Activated effector memory CD4-positive, alpha-beta T cell treated with anti-CD3 and anti-CD28 coated beads, Interleukin-2, amount 50 U/mL, for 16 hours (primary cell): Measurements from ENCODE around the gene KLHDC9.

ENCODE experiments used
- DNase-seq: peaks from one replicate; pipeline ENCODE4 v3.0.0-alpha.2; 2020

The KLHDC9 gene

GRCh38 chr1:161077426-161077825, 20.7 kb upstream of the KLHDC9 start:
- no peak for DNase-seq

GRCh38 chr1:161079436-161080110, 18.6 kb upstream of the KLHDC9 start:
- DNase-seq: no peak

GRCh38 chr1:161080441-161081405, 17.4 kb upstream of the KLHDC9 start:
- no peak for DNase-seq

GRCh38 chr1:161081519-161081918, 16.6 kb upstream of the KLHDC9 start:
- no peak for DNase-seq

- DNase-seq: no peak
Observed at GRCh38 chr1:161082483-161082882, 15.7 kb upstream of the KLHDC9 start.

- DNase-seq: no peak
Observed at GRCh38 chr1:161082996-161083747, 15.0 kb upstream of the KLHDC9 start.

GRCh38 chr1:161083748-161084596, 14.2 kb upstream of the KLHDC9 start:
- no peak for DNase-seq

- DNase-seq: no peak
Observed at GRCh38 chr1:161084597-161084988, 13.6 kb upstream of the KLHDC9 start.

GRCh38 chr1:161085165-161085564, 13.0 kb upstream of the KLHDC9 start:
- DNase-seq: no peak

- no peak for DNase-seq
Observed at GRCh38 chr1:161086457-161086856, 11.7 kb upstream of the KLHDC9 start.

- DNase-seq: no peak
Observed at GRCh38 chr1:161088587-161089110, 9.5 kb upstream of the KLHDC9 start.

- no peak for DNase-seq
Observed at GRCh38 chr1:161089251-161089924, 8.8 kb upstream of the KLHDC9 start, which contains the start of gene NECTIN4. Gene NECTIN4 (minus strand): TSS chr1:161089558. CDS start chr1:161089296, 262 bp downstream.

- DNase-seq: no peak
Observed at GRCh38 chr1:161089938-161090337, 8.2 kb upstream of the KLHDC9 start.

GRCh38 chr1:161090617-161091016, 7.5 kb upstream of the KLHDC9 start:
- DNase-seq: no peak

GRCh38 chr1:161091093-161091492, 7.1 kb upstream of the KLHDC9 start:
- no peak for DNase-seq

- no peak for DNase-seq
Observed at GRCh38 chr1:161091796-161092507, 6.2 kb upstream of the KLHDC9 start.

GRCh38 chr1:161092621-161093028, 5.5 kb upstream of the KLHDC9 start:
- DNase-seq: peak; percentile 76

- DNase-seq: no peak
Observed at GRCh38 chr1:161094481-161094880, 3.7 kb upstream of the KLHDC9 start.

- DNase-seq: no peak
Observed at GRCh38 chr1:161095230-161095629, 2.9 kb upstream of the KLHDC9 start.

- no peak for DNase-seq
Observed at GRCh38 chr1:161096015-161096414, 2.1 kb upstream of the KLHDC9 start.

- no peak for DNase-seq
Observed at GRCh38 chr1:161096530-161096929, 1.6 kb upstream of the KLHDC9 start.
